GM18511 (cell line): ENCODE measurements around the gene CC2D2A.

Source experiments
- ATAC-seq: cut with Tn5 transposase; IDR thresholded peaks from one replicate; pipeline ENCODE4 v1.9.1; 2021; ENCODE audit warnings: mild to moderate bottlenecking, moderate library complexity; ENCODE audit not compliant: unreplicated experiment

CC2D2A gene

GRCh38 chr4:15636818-15637217, 167.1 kb downstream of the CC2D2A start:
- ATAC-seq, result no peak

GRCh38 chr4:15638418-15638817, 168.7 kb downstream of the CC2D2A start:
- ATAC-seq, result no peak

- peak; percentile 68 for ATAC-seq
Measured at GRCh38 chr4:15648600-15648999, 178.9 kb downstream of the CC2D2A start.

GRCh38 chr4:15649914-15650545, 180.3 kb downstream of the CC2D2A start:
- ATAC-seq, result peak; percentile 48
